KMS-11 (cell line): ENCODE results near the gene UBE2G2.

Source experiments
- H2AFZ ChIP-seq: fragments of 200-600 bp; sonication (generic); 2 replicates; pipeline ENCODE4 v1.6.1; 2016; ENCODE audit warnings: antibody characterized with exemption, mixed run types, low read depth
- H3K27ac ChIP-seq: fragments of 200-600 bp; sonication (generic); 2 replicates; pipeline ENCODE4 v1.6.1; 2016; ENCODE audit warnings: mild to moderate bottlenecking, mixed run types
- H3K27me3 ChIP-seq: fragments of 200-600 bp; sonication (generic); 2 replicates; pipeline ENCODE4 v1.6.1; 2017; ENCODE audit warnings: mild to moderate bottlenecking, low read depth, mixed run types, moderate library complexity; ENCODE audit not compliant: insufficient read depth
- H3K36me3 ChIP-seq: fragments of 200-600 bp; sonication (generic); 2 replicates; pipeline ENCODE4 v1.6.1; 2017; ENCODE audit warnings: mild to moderate bottlenecking, mixed run types; ENCODE audit not compliant: insufficient read depth
- H3K4me1 ChIP-seq: fragments of 200-600 bp; sonication (generic); 2 replicates; pipeline ENCODE4 v1.6.1; 2016; ENCODE audit warnings: mild to moderate bottlenecking, low read depth, mixed run types; ENCODE audit not compliant: poor library complexity, severe bottlenecking
- H3K4me2 ChIP-seq: fragments of 200-600 bp; sonication (generic); 2 replicates; pipeline ENCODE4 v1.7.0; 2016; ENCODE audit warnings: mild to moderate bottlenecking, mixed run types
- H3K4me3 ChIP-seq: fragments of 200-600 bp; sonication (generic); IDR thresholded peaks from 2 replicates; pipeline ENCODE4 v1.6.1; 2017; ENCODE audit warnings: low read depth, low read length, mixed read lengths; ENCODE audit not compliant: insufficient read depth
- H3K79me2 ChIP-seq: fragments of 200-600 bp; sonication (generic); 2 replicates; pipeline ENCODE4 v1.6.1; 2016; ENCODE audit warnings: low read depth, mixed run types; ENCODE audit not compliant: insufficient read depth
- H3K9ac ChIP-seq: fragments of 200-600 bp; sonication (generic); 2 replicates; pipeline ENCODE4 v1.6.1; 2016; ENCODE audit warnings: mild to moderate bottlenecking, mixed run types
- H4K20me1 ChIP-seq: fragments of 200-600 bp; sonication (generic); 2 replicates; pipeline ENCODE4 v1.6.1; 2016; ENCODE audit warnings: mild to moderate bottlenecking, mixed run types; ENCODE audit not compliant: insufficient read depth
- CTCF ChIP-seq: fragments of 200-600 bp; sonication (generic); conservative IDR thresholded peaks from 2 replicates; pipeline ENCODE4 v1.6.1; 2017; ENCODE audit warnings: low read depth, mild to moderate bottlenecking, antibody characterized with exemption, low read length, moderate library complexity, mixed read lengths

Gene UBE2G2

GRCh38 chr21:44734026-44734745, 67.4 kb downstream of the UBE2G2 start:
- Histone ChIP-seq H2AFZ (no peak overlapping the region), H4K20me1 (no peaks in the 10 kb centered on the region), H3K27ac (no peak overlapping the region), H3K27me3 (peaks cover 73% of the 10 kb centered on the region), H3K4me3 (no peak overlapping the region), H3K4me2 (no peak overlapping the region), H3K36me3 (no peaks in the 10 kb centered on the region), H3K79me2 (no peaks in the 10 kb centered on the region), H3K9ac (no peak overlapping the region), H3K4me1 (no peaks in the 10 kb centered on the region)
- TF ChIP-seq CTCF: no peak

- H3K36me3 ChIP-seq: no peaks in the 10 kb centered on the region
- no peak overlapping the region for H3K4me3 ChIP-seq
- H3K27ac ChIP-seq: no peak overlapping the region
- no peak for TF ChIP-seq CTCF
- no peak overlapping the region for H2AFZ ChIP-seq
- H3K4me1 ChIP-seq: no peaks in the 10 kb centered on the region
- no peak overlapping the region for H3K9ac ChIP-seq
- no peaks in the 10 kb centered on the region for H3K79me2 ChIP-seq
- H3K27me3 ChIP-seq: peaks cover 78% of the 10 kb centered on the region
- no peaks in the 10 kb centered on the region for H4K20me1 ChIP-seq
- H3K4me2 ChIP-seq: no peak overlapping the region
Measured at GRCh38 chr21:44732956-44733355, 68.7 kb downstream of the UBE2G2 start.

- no peaks in the 10 kb centered on the region for H3K79me2 ChIP-seq
- no peaks in the 10 kb centered on the region for H3K4me1 ChIP-seq
- no peaks in the 10 kb centered on the region for H4K20me1 ChIP-seq
- H3K4me2 ChIP-seq: no peak overlapping the region
- H3K27ac ChIP-seq: no peak overlapping the region
- TF ChIP-seq CTCF: no peak
- no peak overlapping the region for H3K9ac ChIP-seq
- peaks cover 79% of the 10 kb centered on the region for H3K27me3 ChIP-seq
- H3K4me3 ChIP-seq: no peak overlapping the region
- H3K36me3 ChIP-seq: no peaks in the 10 kb centered on the region
- no peak overlapping the region for H2AFZ ChIP-seq
Measured at GRCh38 chr21:44732263-44732662, 69.4 kb downstream of the UBE2G2 start.

GRCh38 chr21:44730951-44731579, 70.6 kb downstream of the UBE2G2 start:
- Histone ChIP-seq H3K9ac (no peak overlapping the region), H3K36me3 (no peaks in the 10 kb centered on the region), H2AFZ (no peak overlapping the region), H3K27me3 (peaks cover 86% of the 10 kb centered on the region), H3K4me3 (no peak overlapping the region), H3K79me2 (no peaks in the 10 kb centered on the region), H3K4me2 (no peak overlapping the region), H4K20me1 (no peaks in the 10 kb centered on the region), H3K4me1 (no peaks in the 10 kb centered on the region), H3K27ac (no peak overlapping the region)
- TF ChIP-seq CTCF: no peak
